ENCODE results near the gene DNMBP. TPM values are rescaled to one million over a fixed set of nuclear protein-coding genes. Genes with fewer than 3 reads are reported as not detected.
A peak's percentile ranks its signal among the peaks of the same experiment; 100 is the strongest.
"Not testable (repeated sequence)": the region's sequence is repeated elsewhere in the genome, so short reads cannot be mapped to it uniquely, and the experiment has no call there.

Gene DNMBP
- total RNA-seq, 1 experiment from 2014 or later = 31.9 TPM

GRCh38 chr10:99952799-99953198, 56.9 kb downstream of the DNMBP start:
- DNase-seq (ENCODE audit: low read depth) = no peak

- not testable (repeated sequence) for DNase-seq (ENCODE audit: low read depth)
Observed at GRCh38 chr10:99946051-99946450, 63.7 kb downstream of the DNMBP start.

DNA sequence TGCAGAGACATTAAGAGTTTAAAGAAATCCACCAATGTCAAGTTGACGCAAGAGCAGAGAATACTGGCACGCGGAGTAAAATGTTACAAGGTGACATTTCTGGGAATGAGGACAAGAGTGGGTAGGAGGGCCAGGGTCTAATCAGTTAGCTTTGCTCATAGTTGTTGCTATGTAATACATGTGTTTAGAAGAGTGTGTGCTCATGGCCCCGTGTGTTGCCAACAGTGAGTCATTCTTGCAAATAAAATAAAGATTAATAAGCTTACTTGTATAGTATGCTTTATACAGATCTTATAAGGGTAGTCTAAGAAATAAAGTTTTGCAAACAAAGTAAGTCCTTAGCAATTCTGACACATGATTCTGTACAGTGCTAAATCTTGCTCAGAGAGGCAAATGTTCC, 64.5 kb downstream of the DNMBP start:
- DNase-seq (ENCODE audit: low read depth) = peak; percentile 37

DNA sequence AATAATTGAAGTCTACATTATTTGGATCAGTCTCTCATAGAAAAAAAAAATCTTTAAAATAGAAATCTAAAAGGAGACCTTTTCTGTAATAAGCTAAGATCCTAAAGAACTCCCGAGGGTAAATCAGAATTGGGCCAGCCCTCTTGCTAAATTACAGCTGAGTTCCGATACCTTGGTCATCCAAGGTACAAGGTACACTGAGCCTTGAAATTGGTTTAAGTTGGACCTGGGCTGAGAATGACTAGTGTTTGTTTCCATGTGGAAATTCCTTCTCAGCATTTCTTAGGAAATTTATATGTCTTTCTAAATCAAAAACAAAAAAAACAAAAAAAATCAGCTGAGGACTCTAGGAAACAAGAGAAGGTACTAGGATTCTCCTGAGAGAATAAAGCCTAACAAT, 64.9 kb downstream of the DNMBP start:
- DNase-seq (ENCODE audit: low read depth) = no peak

DNA sequence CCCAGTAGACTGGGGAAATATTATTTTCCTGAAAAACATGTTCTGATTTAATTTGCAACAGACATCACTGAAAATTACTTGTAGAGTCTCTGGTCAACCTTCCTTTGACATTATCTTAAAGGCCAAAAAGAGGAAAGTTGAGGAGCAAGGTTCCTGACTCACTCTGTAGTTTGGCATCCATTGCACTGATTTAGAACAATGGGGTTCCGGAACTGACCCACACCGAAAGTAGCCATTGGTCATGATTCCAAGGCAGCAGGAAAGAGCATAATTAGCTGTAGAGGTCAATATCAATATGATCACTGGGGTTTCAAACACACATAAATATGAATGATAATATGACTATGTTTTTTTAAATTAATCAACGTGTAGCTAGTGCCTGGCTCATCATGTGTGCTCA, 65.8 kb downstream of the DNMBP start:
- no peak for DNase-seq (ENCODE audit: low read depth)

- no peak for DNase-seq (ENCODE audit: low read depth)
Observed at GRCh38 chr10:99941942-99942820, 67.6 kb downstream of the DNMBP start.

- no peak for DNase-seq (ENCODE audit: low read depth)
Observed at GRCh38 chr10:99938563-99938962, 71.2 kb downstream of the DNMBP start.

GRCh38 chr10:99937630-99938029, 72.1 kb downstream of the DNMBP start:
- no peak for DNase-seq (ENCODE audit: low read depth)

DNA sequence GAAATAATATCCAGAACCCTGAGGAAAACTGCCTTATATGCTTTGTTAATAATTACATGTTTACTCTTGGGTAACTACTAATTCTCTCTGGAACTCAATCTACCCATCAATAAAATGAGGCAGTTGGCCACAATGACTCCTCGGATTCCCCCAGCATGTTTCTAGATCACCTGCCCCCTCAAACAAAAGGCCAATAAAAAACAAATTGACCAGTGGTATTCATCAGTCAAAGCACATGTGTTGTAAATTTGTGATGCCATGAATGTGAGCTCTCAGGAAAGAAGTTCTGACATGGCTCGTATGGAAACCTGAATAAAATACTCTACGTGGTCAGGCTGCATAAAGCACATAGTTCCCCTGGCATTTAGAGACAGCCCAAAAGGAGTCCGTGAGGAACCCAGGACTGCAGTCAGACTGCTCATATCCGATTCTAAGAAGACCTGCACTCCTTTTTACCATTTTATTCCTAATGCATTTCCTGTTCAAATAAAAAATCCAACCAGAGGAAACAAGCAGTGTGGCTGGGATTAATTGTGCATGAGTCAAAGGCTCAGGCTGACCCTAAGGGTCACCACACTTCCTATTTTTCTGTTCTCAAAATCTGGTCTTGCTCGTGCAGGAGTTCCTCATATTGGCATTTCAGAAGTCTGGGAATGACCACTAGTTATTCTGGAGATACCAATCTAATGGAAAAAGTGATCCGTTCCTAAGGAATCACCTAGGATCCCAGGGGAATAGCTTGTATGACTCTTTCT, 77.4 kb downstream of the DNMBP start:
- peak; percentile 53 for DNase-seq (ENCODE audit: low read depth)

GRCh38 chr10:99930731-99931550, 78.8 kb downstream of the DNMBP start:
- DNase-seq (ENCODE audit: low read depth) = peak; percentile 73

DNA sequence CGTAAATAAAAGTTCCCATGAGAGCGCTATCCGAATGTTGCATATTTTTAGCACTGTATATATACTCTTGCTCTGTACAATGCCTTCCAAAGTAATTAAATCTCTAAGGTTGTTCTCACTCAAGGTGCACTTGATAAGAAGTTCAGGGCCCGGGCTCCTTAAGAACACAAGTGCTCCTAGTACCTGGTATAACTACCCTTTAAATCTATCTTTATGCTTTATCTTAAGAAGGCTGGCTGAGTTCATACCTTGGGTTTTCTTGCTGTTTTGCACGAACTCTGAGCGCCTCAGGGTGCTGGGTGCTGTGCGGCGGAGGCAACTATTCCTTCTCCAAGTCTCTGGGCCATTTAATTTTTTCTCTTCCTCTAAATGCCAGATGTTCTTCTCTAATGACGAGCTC, 80.4 kb downstream of the DNMBP start:
- no peak for DNase-seq (ENCODE audit: low read depth)

GRCh38 chr10:99927721-99928280, 81.9 kb downstream of the DNMBP start:
- no peak for DNase-seq (ENCODE audit: low read depth)

GRCh38 chr10:99926925-99927720, 82.6 kb downstream of the DNMBP start:
- DNase-seq (ENCODE audit: low read depth) = peak; percentile 91

DNA sequence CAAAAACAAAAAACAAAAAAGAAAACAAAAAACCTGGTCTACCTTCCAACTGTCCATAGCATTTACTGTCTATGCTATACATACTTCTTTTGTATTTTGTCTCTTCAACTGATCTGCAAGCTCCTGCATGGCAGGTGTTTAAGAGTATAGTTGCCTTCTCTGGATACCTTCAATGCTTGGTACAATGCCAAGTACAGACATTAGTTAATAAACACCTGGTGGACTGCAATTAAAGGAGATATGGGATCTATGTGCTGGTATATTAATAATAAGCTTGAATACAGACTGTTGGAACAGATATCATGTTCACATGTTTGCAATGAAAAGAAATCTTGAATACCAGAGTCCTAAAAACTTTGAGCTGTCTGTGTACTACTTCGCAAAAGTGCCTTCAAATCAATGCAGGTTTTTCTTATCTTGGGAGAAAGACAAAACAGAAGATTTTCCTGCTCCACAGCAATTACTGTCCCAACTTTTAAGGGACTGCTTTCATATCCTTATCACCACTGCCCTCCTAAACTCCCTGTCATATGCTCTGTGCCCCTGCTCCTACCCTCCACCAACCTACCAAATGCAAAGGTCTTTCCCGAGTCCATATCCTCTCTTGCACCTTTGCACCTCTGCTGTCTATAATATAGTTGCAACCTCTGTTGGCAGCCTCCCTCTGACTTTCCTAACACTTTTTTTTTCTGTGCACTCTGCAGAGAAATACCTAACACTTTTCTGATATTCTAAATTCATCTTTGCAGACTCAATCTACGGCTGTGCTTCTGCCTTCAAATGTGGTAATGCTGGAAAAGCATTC, 85.1 kb downstream of the DNMBP start:
- DNase-seq (ENCODE audit: low read depth) = no peak

- peak; percentile 86 for DNase-seq (ENCODE audit: low read depth)
Observed at GRCh38 chr10:99921948-99922347, 87.8 kb downstream of the DNMBP start.

DNA sequence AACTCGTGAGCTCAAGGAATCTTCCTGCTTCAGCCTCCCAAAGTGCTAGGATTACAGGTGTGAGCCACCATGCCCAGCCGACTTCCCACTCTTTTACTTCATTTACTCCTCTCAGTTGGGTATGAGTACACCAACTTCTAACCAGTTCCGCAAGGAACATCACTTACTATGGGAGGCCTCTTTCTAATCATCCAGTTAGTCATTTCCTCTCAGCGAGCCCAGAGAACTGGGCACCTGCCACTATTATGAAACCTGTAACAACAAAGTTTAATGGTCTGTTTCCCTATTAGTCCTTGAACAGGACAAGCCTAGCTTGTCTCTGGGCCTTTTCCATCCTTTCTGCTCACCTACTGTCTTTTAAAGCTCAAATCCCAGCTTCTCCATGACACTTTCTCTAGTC, 88.8 kb downstream of the DNMBP start:
- peak; percentile 90 for DNase-seq (ENCODE audit: low read depth)

DNA sequence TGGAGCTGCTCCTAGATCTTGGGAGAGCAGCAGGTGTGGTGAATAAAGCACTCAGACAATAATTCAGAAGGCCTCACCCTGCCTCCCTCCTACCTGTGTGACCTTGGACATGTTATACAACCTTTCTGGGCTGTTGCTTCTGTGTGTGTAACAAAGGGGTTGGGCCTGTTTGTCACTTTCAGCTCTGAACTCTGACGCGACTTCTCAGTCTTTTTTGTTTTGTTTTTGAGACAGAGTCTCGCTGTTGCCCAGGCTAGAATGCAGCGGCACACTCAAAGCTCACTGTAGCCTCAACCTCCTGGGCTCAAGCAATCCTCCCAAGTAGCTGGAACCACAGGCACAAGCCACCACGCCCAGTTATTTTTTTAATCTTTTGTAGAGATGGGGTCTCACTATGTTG, 89.3 kb downstream of the DNMBP start:
- DNase-seq (ENCODE audit: low read depth) = no peak

DNA sequence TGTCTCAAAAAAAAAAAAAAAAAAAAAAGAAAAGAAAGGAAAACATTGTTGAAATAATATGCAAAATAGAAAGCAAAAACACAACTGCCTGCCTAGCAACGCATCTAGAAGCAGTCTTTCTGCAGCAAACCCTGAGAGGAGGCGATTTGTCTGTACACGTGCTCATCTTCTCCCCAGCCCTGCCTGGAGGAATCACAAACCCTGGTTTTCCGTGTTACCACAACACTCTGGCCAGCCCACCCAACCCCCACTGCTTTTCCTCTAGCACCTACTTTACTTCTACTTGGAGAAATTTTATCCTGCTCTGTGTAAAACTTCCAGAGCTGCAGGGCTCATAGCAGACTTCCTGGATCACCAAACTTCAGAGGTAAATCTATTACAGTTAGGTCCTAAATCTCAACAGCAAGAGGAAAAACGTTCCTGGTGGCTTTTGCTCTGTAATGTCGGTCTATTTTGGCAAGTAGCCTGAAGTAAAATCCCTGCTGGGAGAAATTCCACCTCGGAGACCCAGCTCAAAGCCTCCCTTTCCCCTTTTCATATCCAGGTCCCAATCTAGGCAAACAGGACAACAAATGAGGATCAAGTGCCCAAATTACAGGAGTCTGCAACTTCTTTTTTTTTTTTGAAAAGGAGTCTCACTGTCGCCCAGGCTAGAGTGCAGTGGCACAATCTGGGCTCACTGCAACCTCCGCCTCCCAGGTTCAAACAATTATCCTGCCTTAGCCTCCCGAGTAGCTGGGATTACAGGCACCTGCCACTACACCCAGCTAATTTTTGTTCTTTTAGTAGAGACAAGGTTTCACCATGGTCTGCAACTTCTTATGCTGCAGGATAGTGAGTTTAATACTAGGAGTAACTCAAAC, 91.6 kb downstream of the DNMBP start:
- DNase-seq (ENCODE audit: low read depth) = peak; percentile 32

GRCh38 chr10:99916776-99917175, 93.0 kb downstream of the DNMBP start:
- DNase-seq (ENCODE audit: low read depth) = no peak

Data from HT1080 (cell line).